Gastroesophageal sphincter (tissue), 4 donors: Measurements from ENCODE around the gene PHACTR1. TPM values are rescaled to one million over a fixed set of nuclear protein-coding genes. Genes with fewer than 3 reads are reported as not detected.

Source experiments
- ATAC-seq: fragments of 150-250 bp; one replicate; pipeline ENCODE4 v1.9.1; 2016; ENCODE audit warnings: mild to moderate bottlenecking, moderate library complexity
- H3K27ac ChIP-seq, 4 donors: fragments of 200-600 bp; sonication (generic) in 3 of 4; 1 replicate in 3 of 4; 2 replicates in 1 of 4; pipeline ENCODE4 v1.5.1; 2016 to 2019
- H3K27me3 ChIP-seq: fragments of 200-600 bp; sonication (generic); one replicate; pipeline ENCODE4 v1.5.1; 2019
- H3K36me3 ChIP-seq, 2 donors: fragments of 200-600 bp; sonication (generic); one replicate each; pipeline ENCODE4 v1.5.1; 2019; ENCODE audit warnings: control low read depth in 1 of 2
- H3K4me1 ChIP-seq, 3 donors: fragments of 200-600 bp; sonication (generic); 1 replicate in 2 of 3; 2 replicates in 1 of 3; pipeline ENCODE4 v1.5.1; 2016 to 2019; ENCODE audit warnings: control low read depth in 2 of 3
- H3K4me3 ChIP-seq, 2 donors: fragments of 200-600 bp; sonication (generic); one replicate each; pipeline ENCODE4 v1.5.1; 2019; ENCODE audit warnings: mild to moderate bottlenecking in 1 of 2, moderate library complexity in 1 of 2
- H3K9me3 ChIP-seq, 3 donors: fragments of 200-600 bp; sonication (generic); one replicate each; pipeline ENCODE4 v1.5.1; 2017 to 2019; ENCODE audit warnings: control low read depth in 2 of 3
- CTCF ChIP-seq, 4 experiments: fragments of 200-600 bp in 2 of 4; fragments of 450-650 bp in 2 of 4; sonication (generic) in 1 of 4; IDR thresholded peaks; one replicate each; pipeline ENCODE4 v1.5.1; 2017 to 2019; ENCODE audit warnings: antibody characterized with exemption in 4 of 4, mild to moderate bottlenecking in 2 of 4, moderate library complexity in 2 of 4
- EP300 ChIP-seq: sonication (generic); formaldehyde crosslinking; IDR thresholded peaks from one replicate; pipeline ENCODE4 v1.6.1; 2017; ENCODE audit warnings: antibody characterized with exemption, mild to moderate bottlenecking
- POLR2A ChIP-seq, 2 donors: fragments of 450-650 bp; IDR thresholded peaks; one replicate each; pipeline ENCODE4 v1.6.1; 2017; ENCODE audit warnings: antibody characterized with exemption in 2 of 2, mild to moderate bottlenecking in 2 of 2, moderate library complexity in 1 of 2
- POLR2AphosphoS5 ChIP-seq: sonication (generic); formaldehyde crosslinking; IDR thresholded peaks from one replicate; pipeline ENCODE4 v1.6.1; 2017; ENCODE audit warnings: antibody characterized with exemption
- WGBS, 2 donors: methylation state at CpG; one replicate each; pipeline ENCODE4 v1.1.5; 2018; ENCODE audit warnings: low coverage in 1 of 2; 5-methylcytosine and 5-hydroxymethylcytosine counted together
- total RNA-seq, 4 donors: library from RNA; depleted of rRNA; stranded (reverse); fragments of >200 nt; gene quantifications; one replicate each; pipeline ENCODE4 v1.1.0, GENCODE V29; 2016

The PHACTR1 gene
- total RNA-seq, 4 donors from 2014 or later: 0.20 to 27.3 (median 2.2) TPM

DNA sequence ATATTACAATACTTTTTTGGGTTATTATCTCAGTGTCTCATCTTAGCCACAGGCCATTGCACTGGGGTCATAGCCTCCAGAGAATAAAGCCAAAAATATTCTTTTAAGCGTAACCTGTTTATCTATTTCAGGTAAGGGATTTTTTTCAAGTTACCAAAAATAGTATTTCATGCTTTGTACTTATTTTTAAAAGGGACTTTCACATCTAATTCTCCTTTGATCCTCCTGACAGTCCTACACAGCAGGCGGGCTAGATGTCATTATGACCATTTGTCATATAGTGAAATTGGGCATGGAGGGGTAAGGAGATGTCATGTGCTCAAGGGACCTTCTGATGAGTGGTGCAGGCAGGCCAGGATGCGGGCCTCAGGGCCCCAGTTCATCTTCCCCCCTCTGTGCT is 542.8 kb downstream of the PHACTR1 start:
- Histone ChIP-seq H3K27me3 (no peaks in the 10 kb centered on the region), H3K4me1 (no peaks in the 10 kb centered on the region), H3K27ac (no peak overlapping the region), H3K4me3 (no peak overlapping the region), H3K9me3 (peaks cover 0 to 17% (median 0%) of the 10 kb centered on the region in 3 donors), H3K36me3 (no peaks in the 10 kb centered on the region)
- ATAC-seq: no peak
- 85 to 86% methylated on average over 1 to 3 of the region's 3 CpGs for WGBS, 2 donors
- TF ChIP-seq CTCF (IDR thresholded peaks at IDR 0.05): no peak
- no peak for TF ChIP-seq POLR2AphosphoS5
- TF ChIP-seq EP300: no peak
- no peak for TF ChIP-seq POLR2A (IDR thresholded peaks at IDR 0.05)

DNA sequence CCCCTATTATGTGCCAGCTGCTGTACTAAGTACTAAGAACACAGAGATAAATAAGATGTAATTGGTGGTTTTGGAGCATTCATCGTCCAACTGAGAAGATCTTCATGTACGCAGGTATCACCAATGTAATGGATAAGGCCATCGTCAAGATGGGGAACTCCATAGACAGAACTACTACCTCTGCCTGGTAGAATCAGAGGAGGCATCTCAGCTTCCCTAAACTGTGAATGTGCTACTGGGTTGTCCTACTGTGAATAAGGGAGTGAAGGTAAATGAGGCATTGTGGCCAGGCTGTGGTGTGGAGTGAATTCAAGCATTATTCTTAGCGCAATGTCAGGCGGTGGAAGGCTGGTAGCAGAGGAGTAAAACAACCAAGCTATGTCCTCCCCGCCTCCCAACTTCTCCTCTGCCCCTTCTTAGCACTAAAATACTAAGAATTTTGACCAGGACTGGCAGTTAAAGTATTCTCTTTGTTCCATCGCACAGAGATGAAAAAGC is 543.6 kb downstream of the PHACTR1 start:
- no peak overlapping the region for H3K27ac ChIP-seq
- H3K36me3 ChIP-seq: no peaks in the 10 kb centered on the region
- ATAC-seq: no peak
- H3K9me3 ChIP-seq: peaks cover 0 to 15% (median 0%) of the 10 kb centered on the region in 3 donors
- TF ChIP-seq CTCF (IDR thresholded peaks at IDR 0.05) (no peak), EP300 (no peak), POLR2A (IDR thresholded peaks at IDR 0.05) (no peak), POLR2AphosphoS5 (no peak)
- H3K27me3 ChIP-seq: no peaks in the 10 kb centered on the region
- no peaks in the 10 kb centered on the region for H3K4me1 ChIP-seq
- no peak overlapping the region for H3K4me3 ChIP-seq
- 87 to 92% methylated on average over 3 to 6 of the region's 7 CpGs for WGBS, 2 donors

DNA sequence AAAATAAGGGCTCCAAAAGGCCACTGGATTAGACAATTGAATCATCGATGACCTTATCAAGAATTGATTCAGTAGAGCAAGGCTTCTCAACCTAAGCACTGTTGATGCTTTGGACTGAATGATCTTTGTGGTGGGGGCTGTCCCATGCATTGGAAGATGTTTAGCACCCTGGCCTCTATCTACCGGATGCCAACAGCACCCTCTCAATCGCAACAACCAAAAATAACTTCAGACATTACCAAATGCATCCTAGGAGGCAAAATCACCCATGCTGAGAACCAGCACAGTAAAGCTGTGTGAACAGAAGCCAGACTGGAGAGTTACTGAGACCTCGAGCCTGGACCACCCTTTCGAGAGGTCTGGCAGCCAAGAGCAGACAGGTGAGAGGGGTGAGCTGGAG is 544.3 kb downstream of the PHACTR1 start:
- no peak overlapping the region for H3K27ac ChIP-seq
- H3K9me3 ChIP-seq: peaks cover 0 to 8% (median 0%) of the 10 kb centered on the region in 3 donors
- H3K4me1 ChIP-seq: no peaks in the 10 kb centered on the region
- 82 to 96% methylated on average over 3 of the region's 5 CpGs for WGBS, 2 donors
- H3K4me3 ChIP-seq: no peak overlapping the region
- no peak for ATAC-seq
- H3K27me3 ChIP-seq: no peaks in the 10 kb centered on the region
- no peaks in the 10 kb centered on the region for H3K36me3 ChIP-seq
- TF ChIP-seq POLR2AphosphoS5: no peak
- no peak for TF ChIP-seq EP300
- TF ChIP-seq CTCF (IDR thresholded peaks at IDR 0.05): no peak
- TF ChIP-seq POLR2A (IDR thresholded peaks at IDR 0.05): no peak

- no peak for ATAC-seq
- Histone ChIP-seq H3K27ac (no peak overlapping the region), H3K27me3 (no peaks in the 10 kb centered on the region)
These were observed 545.0 kb downstream of the PHACTR1 start for GRCh38 chr6:13261464-13261994.

More at GRCh38 chr6:13261464-13261994, 545.0 kb downstream of the PHACTR1 start:
- Histone ChIP-seq H3K4me1 (no peaks in the 10 kb centered on the region), H3K9me3 (peaks cover 0 to 1% (median 0%) of the 10 kb centered on the region in 3 donors), H3K4me3 (no peak overlapping the region), H3K36me3 (no peaks in the 10 kb centered on the region)
- 50 to 62% methylated on average over 1 of the region's 1 CpG for WGBS, 2 donors
- TF ChIP-seq POLR2AphosphoS5 (no peak), POLR2A (IDR thresholded peaks at IDR 0.05) (no peak), CTCF (IDR thresholded peaks at IDR 0.05) (no peak), EP300 (no peak)
